ENCODE data around the gene LRP2. TPM values are rescaled to one million over a fixed set of nuclear protein-coding genes. Genes with fewer than 3 reads are reported as not detected.

The LRP2 gene
- total RNA-seq, 2 donors from 2014 or later, result 0.05 TPM; not detected in 1

- no peak overlapping the region for H3K27ac ChIP-seq
- intact Hi-C loops (cut with DNase I), result no loop called here
These were observed 245.3 kb downstream of the LRP2 start for GRCh38 chr2:169116993-169117392.

DNA sequence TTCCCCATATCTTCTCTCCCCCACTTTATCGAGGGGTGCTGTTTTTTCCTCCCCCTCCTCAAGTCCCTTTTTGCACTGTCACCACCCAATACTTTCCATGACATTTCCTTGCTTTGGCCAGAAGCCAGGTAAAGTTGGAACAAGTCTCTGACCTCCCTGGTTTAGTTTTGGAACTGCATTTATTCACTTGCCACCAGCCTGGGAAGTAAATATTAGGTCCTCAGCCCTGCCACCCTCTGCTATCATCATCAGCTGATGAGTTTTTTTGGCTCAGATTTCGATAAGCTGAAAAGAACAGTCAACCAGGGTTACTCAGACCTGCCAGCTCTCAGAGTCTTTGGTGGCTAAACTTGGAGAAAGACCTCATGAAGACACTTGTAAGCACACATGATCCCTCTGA lies 246.0 kb downstream of the LRP2 start:
- Histone ChIP-seq H3K27me3 (no peaks in the 10 kb centered on the region), H3K9me3 (no peaks in the 10 kb centered on the region), H3K9ac (ENCODE audit: low read depth in 2 of 2, low read length in 2 of 2) (no peak overlapping the region), H3K36me3 (no peaks in the 10 kb centered on the region), H3K4me1 (no peaks in the 10 kb centered on the region), H3K4me3 (no peak overlapping the region), H3K27ac (no peak overlapping the region)
- no peak for TF ChIP-seq CTCF (IDR thresholded peaks at IDR 0.05)
- DNase-seq, result no peak
- intact Hi-C loops (cut with DNase I), result no loop called here

More at GRCh38 chr2:169116993-169117392, 245.3 kb downstream of the LRP2 start:
- no peaks in the 10 kb centered on the region for H3K36me3 ChIP-seq
- H3K4me1 ChIP-seq, result no peaks in the 10 kb centered on the region
- no peaks in the 10 kb centered on the region for H3K27me3 ChIP-seq
- DNase-seq, result no peak
- no peak overlapping the region for H3K4me3 ChIP-seq
- H3K9ac ChIP-seq (ENCODE audit: low read depth in 2 of 2, low read length in 2 of 2), result no peak overlapping the region
- H3K9me3 ChIP-seq, result no peaks in the 10 kb centered on the region
- TF ChIP-seq CTCF (IDR thresholded peaks at IDR 0.05), result no peak

DNA sequence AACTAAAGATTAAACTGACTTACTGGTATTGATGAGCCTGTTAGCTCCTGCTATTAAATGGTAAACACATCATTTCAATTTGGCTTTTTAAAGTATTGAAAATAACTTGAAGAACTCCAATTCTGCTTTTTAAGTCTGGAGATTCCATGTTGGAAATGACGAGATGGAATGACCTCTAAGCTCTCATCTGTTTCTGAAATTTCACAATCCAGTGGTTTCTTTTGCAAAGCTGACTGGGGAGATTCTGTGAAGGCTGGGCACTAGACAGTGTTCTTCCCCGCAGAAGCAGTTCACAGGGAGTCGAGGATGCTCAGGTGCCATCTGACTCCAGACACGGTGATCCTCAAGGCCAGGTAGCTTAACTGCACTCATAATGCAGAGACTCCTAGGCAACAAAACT lies 248.3 kb downstream of the LRP2 start:
- DNase-seq, result no peak
- H3K4me1 ChIP-seq, result no peaks in the 10 kb centered on the region
- no peaks in the 10 kb centered on the region for H3K36me3 ChIP-seq
- H3K4me3 ChIP-seq, result no peak overlapping the region
- H3K27me3 ChIP-seq, result no peaks in the 10 kb centered on the region
- TF ChIP-seq CTCF (IDR thresholded peaks at IDR 0.05), result no peak
- intact Hi-C loops (cut with DNase I), result no loop called here
- H3K27ac ChIP-seq, result no peak overlapping the region
- no peak overlapping the region for H3K9ac ChIP-seq (ENCODE audit: low read depth in 2 of 2, low read length in 2 of 2)
- no peaks in the 10 kb centered on the region for H3K9me3 ChIP-seq

GRCh38 chr2:169112841-169113240 lies 249.5 kb downstream of the LRP2 start:
- H3K36me3 ChIP-seq, result no peaks in the 10 kb centered on the region
- intact Hi-C loops (cut with DNase I), result no loop called here
- no peaks in the 10 kb centered on the region for H3K27me3 ChIP-seq
- TF ChIP-seq CTCF (IDR thresholded peaks at IDR 0.05), result no peak
- H3K9me3 ChIP-seq, result no peaks in the 10 kb centered on the region
- H3K4me3 ChIP-seq, result no peak overlapping the region
- no peak overlapping the region for H3K9ac ChIP-seq (ENCODE audit: low read depth in 2 of 2, low read length in 2 of 2)
- no peak overlapping the region for H3K27ac ChIP-seq
- no peak for DNase-seq
- no peaks in the 10 kb centered on the region for H3K4me1 ChIP-seq

DNA sequence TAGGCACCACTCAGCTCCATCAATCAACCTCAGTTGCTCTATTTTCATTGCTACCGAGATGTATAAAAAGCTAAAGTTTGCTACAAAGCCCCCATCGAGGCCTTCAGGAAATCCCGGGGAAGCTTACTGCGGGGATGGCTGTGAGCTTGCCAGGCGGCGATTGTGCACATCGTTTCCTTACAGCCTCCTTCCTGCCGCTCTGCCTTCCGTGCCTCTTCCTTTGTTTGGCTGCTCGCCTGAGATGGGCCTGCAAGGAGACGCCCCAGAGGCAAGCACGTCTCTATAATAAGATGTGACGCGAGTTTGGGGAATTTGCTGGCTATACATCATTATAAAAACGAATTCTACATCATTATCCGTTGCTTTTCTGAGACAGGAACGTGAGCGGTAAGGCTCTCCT lies 251.4 kb downstream of the LRP2 start:
- H3K4me3 ChIP-seq, result no peak overlapping the region
- H3K4me1 ChIP-seq, result no peaks in the 10 kb centered on the region
- no peak overlapping the region for H3K9ac ChIP-seq (ENCODE audit: low read depth in 2 of 2, low read length in 2 of 2)
- H3K27ac ChIP-seq, result no peak overlapping the region
- H3K36me3 ChIP-seq, result no peaks in the 10 kb centered on the region
- no peaks in the 10 kb centered on the region for H3K27me3 ChIP-seq
- TF ChIP-seq CTCF (IDR thresholded peaks at IDR 0.05), result no peak
- intact Hi-C loops (cut with DNase I), result no loop called here
- DNase-seq, result no peak
- H3K9me3 ChIP-seq, result no peaks in the 10 kb centered on the region

- Histone ChIP-seq H3K9me3 (no peaks in the 10 kb centered on the region), H3K36me3 (no peaks in the 10 kb centered on the region), H3K9ac (ENCODE audit: low read depth in 2 of 2, low read length in 2 of 2) (no peak overlapping the region), H3K27me3 (no peaks in the 10 kb centered on the region), H3K4me1 (no peaks in the 10 kb centered on the region), H3K4me3 (no peak overlapping the region), H3K27ac (no peak overlapping the region)
- DNase-seq, result no peak
- intact Hi-C loops (cut with DNase I), result no loop called here
- TF ChIP-seq CTCF (IDR thresholded peaks at IDR 0.05), result no peak
These were observed 251.9 kb downstream of the LRP2 start for GRCh38 chr2:169110419-169110818.
